Measurements from ENCODE around the gene ATP8A2.

Gene ATP8A2

GRCh38 chr13:25692099-25692498 is 320.3 kb downstream of the ATP8A2 start:
- H3K9me3 Mint-ChIP-seq = no peaks in the 10 kb centered on the region
- no peak overlapping the region for H3K27ac Mint-ChIP-seq
- peaks cover 6% of the 10 kb centered on the region for H3K4me1 Mint-ChIP-seq (ENCODE audit: low read depth)
- no peaks in the 10 kb centered on the region for H3K36me3 Mint-ChIP-seq (ENCODE audit: low read depth)
- H3K27me3 Mint-ChIP-seq (ENCODE audit: low read depth) = peaks cover 3% of the 10 kb centered on the region
- H3K4me3 Mint-ChIP-seq = no peak overlapping the region

- Mint-ChIP-seq H3K27ac (no peak overlapping the region), H3K4me1 (ENCODE audit: low read depth) (peaks cover 5% of the 10 kb centered on the region), H3K27me3 (ENCODE audit: low read depth) (peaks cover 5% of the 10 kb centered on the region), H3K36me3 (ENCODE audit: low read depth) (no peaks in the 10 kb centered on the region), H3K9me3 (no peaks in the 10 kb centered on the region), H3K4me3 (no peak overlapping the region)
Observed at GRCh38 chr13:25699056-25699455, 327.3 kb downstream of the ATP8A2 start.

GRCh38 chr13:25699600-25699999 is 327.8 kb downstream of the ATP8A2 start:
- H3K9me3 Mint-ChIP-seq = no peaks in the 10 kb centered on the region
- H3K4me1 Mint-ChIP-seq (ENCODE audit: low read depth) = peaks cover 5% of the 10 kb centered on the region
- H3K27ac Mint-ChIP-seq = no peak overlapping the region
- H3K4me3 Mint-ChIP-seq = no peak overlapping the region
- H3K27me3 Mint-ChIP-seq (ENCODE audit: low read depth) = peaks cover 5% of the 10 kb centered on the region
- H3K36me3 Mint-ChIP-seq (ENCODE audit: low read depth) = no peaks in the 10 kb centered on the region

- H3K4me3 Mint-ChIP-seq = no peak overlapping the region
- no peaks in the 10 kb centered on the region for H3K9me3 Mint-ChIP-seq
- H3K36me3 Mint-ChIP-seq (ENCODE audit: low read depth) = no peaks in the 10 kb centered on the region
- H3K27me3 Mint-ChIP-seq (ENCODE audit: low read depth) = peaks cover 7% of the 10 kb centered on the region
- peaks cover 5% of the 10 kb centered on the region for H3K4me1 Mint-ChIP-seq (ENCODE audit: low read depth)
- no peak overlapping the region for H3K27ac Mint-ChIP-seq
Observed at GRCh38 chr13:25701304-25701703, 329.5 kb downstream of the ATP8A2 start.

- Mint-ChIP-seq H3K9me3 (no peaks in the 10 kb centered on the region), H3K27me3 (ENCODE audit: low read depth) (peaks cover 7% of the 10 kb centered on the region), H3K4me3 (no peak overlapping the region), H3K36me3 (ENCODE audit: low read depth) (no peaks in the 10 kb centered on the region), H3K4me1 (ENCODE audit: low read depth) (peaks cover 5% of the 10 kb centered on the region), H3K27ac (no peak overlapping the region)
Observed at GRCh38 chr13:25702386-25702785, 330.6 kb downstream of the ATP8A2 start.

- H3K27me3 Mint-ChIP-seq (ENCODE audit: low read depth) = peaks cover 16% of the 10 kb centered on the region
- H3K4me1 Mint-ChIP-seq (ENCODE audit: low read depth) = no peaks in the 10 kb centered on the region
- no peaks in the 10 kb centered on the region for H3K9me3 Mint-ChIP-seq
- no peak overlapping the region for H3K27ac Mint-ChIP-seq
- no peaks in the 10 kb centered on the region for H3K36me3 Mint-ChIP-seq (ENCODE audit: low read depth)
- H3K4me3 Mint-ChIP-seq = no peak overlapping the region
Observed at GRCh38 chr13:25707726-25708125, 336.0 kb downstream of the ATP8A2 start.

- no peak overlapping the region for H3K27ac Mint-ChIP-seq
- no peaks in the 10 kb centered on the region for H3K36me3 Mint-ChIP-seq (ENCODE audit: low read depth)
- no peaks in the 10 kb centered on the region for H3K4me1 Mint-ChIP-seq (ENCODE audit: low read depth)
- H3K4me3 Mint-ChIP-seq = no peak overlapping the region
- no peaks in the 10 kb centered on the region for H3K9me3 Mint-ChIP-seq
- H3K27me3 Mint-ChIP-seq (ENCODE audit: low read depth) = peaks cover 16% of the 10 kb centered on the region
Observed at GRCh38 chr13:25708268-25708667, 336.5 kb downstream of the ATP8A2 start.

- Mint-ChIP-seq H3K36me3 (ENCODE audit: low read depth) (no peaks in the 10 kb centered on the region), H3K9me3 (no peaks in the 10 kb centered on the region), H3K27ac (no peak overlapping the region), H3K27me3 (ENCODE audit: low read depth) (peaks cover 20% of the 10 kb centered on the region), H3K4me1 (ENCODE audit: low read depth) (no peaks in the 10 kb centered on the region), H3K4me3 (no peak overlapping the region)
Observed at GRCh38 chr13:25709088-25709487, 337.3 kb downstream of the ATP8A2 start.

GRCh38 chr13:25715760-25716159 is 344.0 kb downstream of the ATP8A2 start:
- Mint-ChIP-seq H3K36me3 (ENCODE audit: low read depth) (no peaks in the 10 kb centered on the region), H3K27me3 (ENCODE audit: low read depth) (peaks cover 29% of the 10 kb centered on the region), H3K4me3 (no peak overlapping the region), H3K4me1 (ENCODE audit: low read depth) (peaks cover 6% of the 10 kb centered on the region), H3K9me3 (peaks cover 12% of the 10 kb centered on the region), H3K27ac (no peak overlapping the region)

GRCh38 chr13:25717666-25718197 is 346.0 kb downstream of the ATP8A2 start:
- no peak overlapping the region for H3K27ac Mint-ChIP-seq
- peaks cover 12% of the 10 kb centered on the region for H3K9me3 Mint-ChIP-seq
- peaks cover 6% of the 10 kb centered on the region for H3K4me1 Mint-ChIP-seq (ENCODE audit: low read depth)
- H3K36me3 Mint-ChIP-seq (ENCODE audit: low read depth) = no peaks in the 10 kb centered on the region
- H3K4me3 Mint-ChIP-seq = no peak overlapping the region
- H3K27me3 Mint-ChIP-seq (ENCODE audit: low read depth) = peaks cover 21% of the 10 kb centered on the region

GRCh38 chr13:25719666-25720065 is 347.9 kb downstream of the ATP8A2 start:
- Mint-ChIP-seq H3K27ac (no peak overlapping the region), H3K27me3 (ENCODE audit: low read depth) (peaks cover 13% of the 10 kb centered on the region), H3K4me3 (no peak overlapping the region), H3K4me1 (ENCODE audit: low read depth) (peaks cover 7% of the 10 kb centered on the region), H3K9me3 (peaks cover 18% of the 10 kb centered on the region), H3K36me3 (ENCODE audit: low read depth) (no peaks in the 10 kb centered on the region)

- no peak overlapping the region for H3K27ac Mint-ChIP-seq
- H3K4me3 Mint-ChIP-seq = no peak overlapping the region
- H3K4me1 Mint-ChIP-seq (ENCODE audit: low read depth) = peaks cover 13% of the 10 kb centered on the region
- H3K9me3 Mint-ChIP-seq = peaks cover 6% of the 10 kb centered on the region
- no peaks in the 10 kb centered on the region for H3K36me3 Mint-ChIP-seq (ENCODE audit: low read depth)
- peaks cover 1% of the 10 kb centered on the region for H3K27me3 Mint-ChIP-seq (ENCODE audit: low read depth)
Observed at GRCh38 chr13:25722893-25723292, 351.1 kb downstream of the ATP8A2 start.

- no peaks in the 10 kb centered on the region for H3K36me3 Mint-ChIP-seq (ENCODE audit: low read depth)
- no peak overlapping the region for H3K27ac Mint-ChIP-seq
- no peak overlapping the region for H3K4me3 Mint-ChIP-seq
- H3K4me1 Mint-ChIP-seq (ENCODE audit: low read depth) = peaks cover 12% of the 10 kb centered on the region
- peaks cover 6% of the 10 kb centered on the region for H3K27me3 Mint-ChIP-seq (ENCODE audit: low read depth)
- peaks cover 6% of the 10 kb centered on the region for H3K9me3 Mint-ChIP-seq
Observed at GRCh38 chr13:25725104-25725503, 353.3 kb downstream of the ATP8A2 start.

- H3K27me3 Mint-ChIP-seq (ENCODE audit: low read depth) = peaks cover 14% of the 10 kb centered on the region
- H3K4me1 Mint-ChIP-seq (ENCODE audit: low read depth) = peaks cover 14% of the 10 kb centered on the region
- H3K36me3 Mint-ChIP-seq (ENCODE audit: low read depth) = no peaks in the 10 kb centered on the region
- H3K9me3 Mint-ChIP-seq = peaks cover 6% of the 10 kb centered on the region
- H3K27ac Mint-ChIP-seq = no peak overlapping the region
- no peak overlapping the region for H3K4me3 Mint-ChIP-seq
Observed at GRCh38 chr13:25727250-25727649, 355.5 kb downstream of the ATP8A2 start.

- H3K27ac Mint-ChIP-seq = no peak overlapping the region
- no peak overlapping the region for H3K4me3 Mint-ChIP-seq
Observed at GRCh38 chr13:25727810-25728209, 356.0 kb downstream of the ATP8A2 start.

GRCh38 chr13:25729201-25729600 is 357.4 kb downstream of the ATP8A2 start:
- H3K36me3 Mint-ChIP-seq (ENCODE audit: low read depth) = no peaks in the 10 kb centered on the region
- peaks cover 20% of the 10 kb centered on the region for H3K4me1 Mint-ChIP-seq (ENCODE audit: low read depth)
- no peak overlapping the region for H3K27ac Mint-ChIP-seq
- no peaks in the 10 kb centered on the region for H3K9me3 Mint-ChIP-seq
- peaks cover 14% of the 10 kb centered on the region for H3K27me3 Mint-ChIP-seq (ENCODE audit: low read depth)
- no peak overlapping the region for H3K4me3 Mint-ChIP-seq

More at GRCh38 chr13:25727810-25728209, 356.0 kb downstream of the ATP8A2 start:
- Mint-ChIP-seq H3K9me3 (peaks cover 6% of the 10 kb centered on the region), H3K4me1 (ENCODE audit: low read depth) (peaks cover 14% of the 10 kb centered on the region), H3K27me3 (ENCODE audit: low read depth) (peaks cover 14% of the 10 kb centered on the region), H3K36me3 (ENCODE audit: low read depth) (no peaks in the 10 kb centered on the region)

All from T-helper 1 cell treated with Interleukin-12 subunit alpha and Interleukin-12 subunit beta and Interleukin-4 antibody, amounts not matched to agents 30 μg/mL and 1 μg/mL, for 36 hours (primary cell).